ENCODE measurements around the gene EXOC3L4. TPM values are rescaled to one million over a fixed set of nuclear protein-coding genes. Genes with fewer than 3 reads are reported as not detected.

EXOC3L4 gene
- total RNA-seq, 1 donor from 2014 or later = not detected

- Mint-ChIP-seq H3K27ac (ENCODE audit: unreplicated experiment) (no peak overlapping the region), H3K4me3 (no peak overlapping the region), H3K36me3 (ENCODE audit: low read depth) (no peaks in the 10 kb centered on the region), H3K4me1 (no peaks in the 10 kb centered on the region), H3K27me3 (ENCODE audit: low read depth) (peaks cover 7% of the 10 kb centered on the region), H3K9me3 (no peaks in the 10 kb centered on the region)
- no peak for DNase-seq (ENCODE audit: low read depth, low spot score)
- TF ChIP-seq CTCF (conservative IDR thresholded peaks at IDR 0.05) = no peak
Observed at GRCh38 chr14:103074729-103075367, 19.7 kb upstream of the EXOC3L4 start.

GRCh38 chr14:103078420-103078749 lies 16.1 kb upstream of the EXOC3L4 start:
- Mint-ChIP-seq H3K4me3 (no peak overlapping the region), H3K27me3 (ENCODE audit: low read depth) (peaks cover 7% of the 10 kb centered on the region), H3K9me3 (no peaks in the 10 kb centered on the region), H3K36me3 (ENCODE audit: low read depth) (no peaks in the 10 kb centered on the region), H3K4me1 (no peaks in the 10 kb centered on the region), H3K27ac (ENCODE audit: unreplicated experiment) (no peak overlapping the region)
- peak; percentile 77 for TF ChIP-seq CTCF (conservative IDR thresholded peaks at IDR 0.05)
- peak; percentile 59 for DNase-seq (ENCODE audit: low read depth, low spot score)

GRCh38 chr14:103078860-103079587 lies 15.5 kb upstream of the EXOC3L4 start:
- TF ChIP-seq CTCF (conservative IDR thresholded peaks at IDR 0.05) = no peak
- DNase-seq (ENCODE audit: low read depth, low spot score) = no peak
- Mint-ChIP-seq H3K27ac (ENCODE audit: unreplicated experiment) (no peak overlapping the region), H3K4me3 (no peak overlapping the region), H3K27me3 (ENCODE audit: low read depth) (peaks cover 11% of the 10 kb centered on the region), H3K9me3 (no peaks in the 10 kb centered on the region), H3K4me1 (no peaks in the 10 kb centered on the region), H3K36me3 (ENCODE audit: low read depth) (no peaks in the 10 kb centered on the region)

GRCh38 chr14:103081951-103082350 lies 12.6 kb upstream of the EXOC3L4 start:
- H3K4me1 Mint-ChIP-seq = no peaks in the 10 kb centered on the region
- H3K27me3 Mint-ChIP-seq (ENCODE audit: low read depth) = peaks cover 17% of the 10 kb centered on the region
- TF ChIP-seq CTCF (conservative IDR thresholded peaks at IDR 0.05) = no peak
- H3K4me3 Mint-ChIP-seq = no peak overlapping the region
- H3K9me3 Mint-ChIP-seq = no peaks in the 10 kb centered on the region
- no peaks in the 10 kb centered on the region for H3K36me3 Mint-ChIP-seq (ENCODE audit: low read depth)
- DNase-seq (ENCODE audit: low read depth, low spot score) = no peak
- H3K27ac Mint-ChIP-seq (ENCODE audit: unreplicated experiment) = no peak overlapping the region

GRCh38 chr14:103084021-103084919 lies 10.3 kb upstream of the EXOC3L4 start, which contains the start of gene LBHD2:
Gene LBHD2 (plus strand): TSS chr14:103084210. CDS start chr14:103086013, 1,803 bp downstream.
- peaks cover 15% of the 10 kb centered on the region for H3K27me3 Mint-ChIP-seq (ENCODE audit: low read depth)
- no peak within 1 kb of the TSS for H3K4me3 Mint-ChIP-seq
- no peak for DNase-seq (ENCODE audit: low read depth, low spot score)
- H3K9me3 Mint-ChIP-seq = no peaks in the 10 kb centered on the region
- H3K27ac Mint-ChIP-seq (ENCODE audit: unreplicated experiment) = no peak within 1 kb of the TSS
- no peak for TF ChIP-seq CTCF (conservative IDR thresholded peaks at IDR 0.05)
- H3K36me3 Mint-ChIP-seq (ENCODE audit: low read depth) = no peaks in the 10 kb centered on the region
- no peaks in the 10 kb centered on the region for H3K4me1 Mint-ChIP-seq

Data from neural crest cell (in vitro differentiated cells).